Measurements from ENCODE around the gene SMU1. TPM values are rescaled to one million over a fixed set of nuclear protein-coding genes. Genes with fewer than 3 reads are reported as not detected.

The SMU1 gene
- total RNA-seq, 1 donor from 2014 or later, result 30.1 TPM

- no peak for TF ChIP-seq CTCF (conservative IDR thresholded peaks at IDR 0.05)
- Mint-ChIP-seq H3K9me3 (no peaks in the 10 kb centered on the region), H3K4me3 (no peak overlapping the region), H3K4me1 (peaks cover 32% of the 10 kb centered on the region), H3K36me3 (ENCODE audit: low read depth) (peaks cover 30% of the 10 kb centered on the region), H3K27me3 (ENCODE audit: low read depth) (no peaks in the 10 kb centered on the region), H3K27ac (ENCODE audit: unreplicated experiment) (no peak overlapping the region)
- DNase-seq (ENCODE audit: low read depth, low spot score), result no peak
Observed at GRCh38 chr9:33032865-33033264, 43.6 kb downstream of the SMU1 start.

GRCh38 chr9:33032292-33032691, 44.2 kb downstream of the SMU1 start:
- no peaks in the 10 kb centered on the region for H3K9me3 Mint-ChIP-seq
- H3K4me3 Mint-ChIP-seq, result no peak overlapping the region
- TF ChIP-seq CTCF (conservative IDR thresholded peaks at IDR 0.05), result no peak
- H3K27ac Mint-ChIP-seq (ENCODE audit: unreplicated experiment), result no peak overlapping the region
- peaks cover 33% of the 10 kb centered on the region for H3K4me1 Mint-ChIP-seq
- peaks cover 30% of the 10 kb centered on the region for H3K36me3 Mint-ChIP-seq (ENCODE audit: low read depth)
- H3K27me3 Mint-ChIP-seq (ENCODE audit: low read depth), result no peaks in the 10 kb centered on the region
- DNase-seq (ENCODE audit: low read depth, low spot score), result no peak

DNA sequence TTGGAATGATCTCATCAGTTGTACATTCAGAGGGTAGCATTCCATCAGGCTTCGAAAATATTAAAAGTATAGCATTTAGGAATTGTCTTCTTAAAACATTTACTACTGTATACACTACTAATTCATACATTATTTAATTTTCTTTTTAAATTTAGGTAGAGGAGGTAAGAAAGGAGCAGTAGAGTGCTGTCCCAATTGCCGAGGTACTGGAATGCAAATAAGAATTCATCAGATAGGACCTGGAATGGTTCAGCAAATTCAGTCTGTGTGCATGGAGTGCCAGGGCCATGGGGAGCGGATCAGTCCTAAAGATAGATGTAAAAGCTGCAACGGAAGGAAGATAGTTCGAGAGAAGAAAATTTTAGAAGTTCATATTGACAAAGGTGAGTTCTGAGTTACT, 46.2 kb downstream of the SMU1 start:
- TF ChIP-seq CTCF (conservative IDR thresholded peaks at IDR 0.05), result no peak
- Mint-ChIP-seq H3K27ac (ENCODE audit: unreplicated experiment) (no peak overlapping the region), H3K9me3 (no peaks in the 10 kb centered on the region), H3K4me1 (peaks cover 47% of the 10 kb centered on the region), H3K36me3 (ENCODE audit: low read depth) (peaks cover 25% of the 10 kb centered on the region), H3K27me3 (ENCODE audit: low read depth) (no peaks in the 10 kb centered on the region), H3K4me3 (no peak overlapping the region)
- DNase-seq (ENCODE audit: low read depth, low spot score), result no peak

- peaks cover 50% of the 10 kb centered on the region for H3K4me1 Mint-ChIP-seq
- no peaks in the 10 kb centered on the region for H3K27me3 Mint-ChIP-seq (ENCODE audit: low read depth)
- H3K36me3 Mint-ChIP-seq (ENCODE audit: low read depth), result peaks cover 24% of the 10 kb centered on the region
- H3K9me3 Mint-ChIP-seq, result no peaks in the 10 kb centered on the region
- no peak overlapping the region for H3K27ac Mint-ChIP-seq (ENCODE audit: unreplicated experiment)
- peak overlapping the region; percentile 83 for H3K4me3 Mint-ChIP-seq
- no peak for TF ChIP-seq CTCF (conservative IDR thresholded peaks at IDR 0.05)
- DNase-seq (ENCODE audit: low read depth, low spot score), result no peak
Observed at GRCh38 chr9:33029231-33029786, 47.2 kb downstream of the SMU1 start.

DNA sequence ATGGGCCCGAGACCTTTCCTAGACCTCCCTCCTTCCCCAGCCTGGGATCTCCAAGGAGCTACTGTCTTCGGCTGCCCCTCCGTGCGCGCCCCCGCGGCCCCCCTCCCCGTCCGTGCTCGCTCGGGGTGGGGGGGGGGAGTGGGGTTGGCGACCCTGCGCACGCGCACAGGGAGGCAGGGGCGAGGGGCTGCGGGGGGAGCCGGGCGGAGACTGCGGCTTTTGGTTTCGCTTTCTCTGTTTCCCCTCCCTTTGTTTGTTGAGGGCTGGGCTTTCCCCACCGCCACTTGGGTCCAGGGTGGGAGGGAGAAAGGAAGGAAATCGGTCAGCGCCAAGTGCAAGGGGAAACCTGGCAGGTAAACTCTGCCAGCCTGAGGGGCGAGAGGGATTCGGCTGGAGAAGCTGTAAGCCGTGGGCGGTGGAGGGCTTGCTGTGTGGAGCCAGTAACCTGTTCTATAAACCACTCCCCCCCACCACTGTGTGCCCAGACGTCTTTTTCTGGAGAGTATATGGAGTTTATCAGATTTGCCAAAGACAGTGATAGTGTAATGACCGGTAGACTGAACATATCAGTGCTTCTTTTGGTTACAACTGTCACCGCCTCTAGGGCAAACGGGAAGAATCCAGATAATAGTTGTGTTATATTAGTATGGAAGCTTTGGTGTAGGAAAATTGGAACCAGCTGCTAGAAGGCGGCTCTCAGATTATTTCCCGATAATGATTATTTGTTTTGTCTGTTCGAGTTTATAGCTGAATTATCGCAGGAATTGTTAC, 50.7 kb downstream of the SMU1 start:
- Mint-ChIP-seq H3K4me3 (peak overlapping the region; percentile 98), H3K27ac (ENCODE audit: unreplicated experiment) (peak overlapping the region; percentile 98), H3K9me3 (no peaks in the 10 kb centered on the region), H3K27me3 (ENCODE audit: low read depth) (no peaks in the 10 kb centered on the region), H3K4me1 (peaks cover 65% of the 10 kb centered on the region), H3K36me3 (ENCODE audit: low read depth) (peaks cover 7% of the 10 kb centered on the region)
- DNase-seq (ENCODE audit: low read depth, low spot score), result peak; percentile 58
- no peak for TF ChIP-seq CTCF (conservative IDR thresholded peaks at IDR 0.05)

Measured in neural crest cell (in vitro differentiated cells).